Small intestine (tissue), 7 donors: ENCODE data around the gene TMEM240. TPM values are rescaled to one million over a fixed set of nuclear protein-coding genes. Genes with fewer than 3 reads are reported as not detected.
A peak's percentile ranks its signal among the peaks of the same experiment; 100 is the strongest.

Experiments used
- DNase-seq, 2 donors: peaks; one replicate each; pipeline versions ENCODE4 v3.0.0 to v3.0.0-alpha.2; 2013
- FAIRE-seq: peaks from 2 replicates; lab custom pipeline; 2012; peaks lifted over from hg19 to GRCh38; lab: Jason Lieb, UNC
- H3K27ac ChIP-seq, 3 donors: one replicate each; pipeline ENCODE4 v1.5.1; 2013; ENCODE audit warnings: low read length in 2 of 3, mild to moderate bottlenecking in 2 of 3, control low read depth in 1 of 3, inconsistent platforms in 1 of 3, low read depth in 1 of 3, moderate library complexity in 1 of 3
- H3K27me3 ChIP-seq, 3 donors: one replicate each; pipeline ENCODE4 v1.6.1; 2013; ENCODE audit warnings: low read length in 3 of 3, inconsistent platforms in 1 of 3; ENCODE audit not compliant: control insufficient read depth in 3 of 3, insufficient read depth in 3 of 3
- H3K36me3 ChIP-seq, 3 donors: one replicate each; pipeline ENCODE4 v1.6.1; 2013; ENCODE audit warnings: low read length in 3 of 3, inconsistent platforms in 1 of 3, low read depth in 1 of 3, mild to moderate bottlenecking in 1 of 3, moderate library complexity in 1 of 3; ENCODE audit not compliant: control insufficient read depth in 3 of 3, insufficient read depth in 2 of 3
- H3K4me1 ChIP-seq, 3 donors: one replicate each; pipeline ENCODE4 v1.6.1; 2013; ENCODE audit warnings: low read length in 2 of 3, inconsistent platforms in 1 of 3, low read depth in 1 of 3, mild to moderate bottlenecking in 1 of 3, moderate library complexity in 1 of 3; ENCODE audit not compliant: control insufficient read depth in 3 of 3, insufficient read depth in 2 of 3
- H3K4me3 ChIP-seq, 3 donors: one replicate each; pipeline ENCODE4 v1.5.1; 2013; ENCODE audit warnings: low read length in 3 of 3, control low read depth in 1 of 3, inconsistent platforms in 1 of 3, low read depth in 1 of 3, mild to moderate bottlenecking in 1 of 3, moderate library complexity in 1 of 3
- H3K9me3 ChIP-seq, 2 donors: one replicate each; pipeline ENCODE4 v1.6.1; 2013; ENCODE audit warnings: low read depth in 1 of 2, low read length in 1 of 2; ENCODE audit not compliant: control insufficient read depth in 2 of 2, insufficient read depth in 1 of 2
- WGBS, 3 donors: extraction: QIAGEN DNeasy Blood & Tissue Kit; methylation state at CpG; one replicate each; pipeline ENCODE4 v1.1.7; 2013; 5-methylcytosine and 5-hydroxymethylcytosine counted together
- polyA plus RNA-seq, 4 donors: library from polyadenylated mRNA; stranded (reverse) in 3 of 4; unstranded in 1 of 4; fragments of 200-250 nt in 3 of 4; fragments of 120-200 nt in 1 of 4; gene quantifications; one replicate each; pipeline versions ENCODE4 v1.2.1 to v1.2.3, GENCODE V29; 2013
- donor health status: healthy with polysubstance abuse.
- donor health status: control.
- donor health status: control.
- donor health status: Bipolar disorder and iron deficiency.
- donor health status: healthy.

Gene TMEM240
- polyA plus RNA-seq, 4 donors, result 1.6 to 3.7 (median 1.6) TPM; not detected in 1

- Histone ChIP-seq H3K9me3 (no peaks in the 10 kb centered on the region), H3K4me1 (peaks cover 0 to 16% (median 0%) of the 10 kb centered on the region in 3 donors), H3K4me3 (peak overlapping the region; percentile 9 to 46 (median 46)), H3K27ac (no peak overlapping the region), H3K27me3 (peaks cover 0 to 13% (median 0%) of the 10 kb centered on the region in 3 donors), H3K36me3 (peaks cover 4 to 40% (median 4%) of the 10 kb centered on the region in 3 donors)
- no peak for FAIRE-seq
- WGBS, 3 donors, result 15 to 30% (median 16%) methylated on average over 47 to 66 of the region's 66 CpGs
- DNase-seq, result peak in 1 of 2 donors; percentile 31
These were observed 924 bp downstream of the TMEM240 start for GRCh38 chr1:1539310-1540089.

GRCh38 chr1:1538989-1539309 lies 1.5 kb downstream of the TMEM240 start:
- no peaks in the 10 kb centered on the region for H3K9me3 ChIP-seq
- peaks cover 4 to 41% (median 4%) of the 10 kb centered on the region in 3 donors for H3K36me3 ChIP-seq
- FAIRE-seq (no peak), DNase-seq (no peak)
- no peak overlapping the region for H3K4me3 ChIP-seq
- no peak overlapping the region for H3K27ac ChIP-seq
- H3K4me1 ChIP-seq, result peaks cover 0 to 16% (median 0%) of the 10 kb centered on the region in 3 donors
- H3K27me3 ChIP-seq, result peaks cover 0 to 13% (median 0%) of the 10 kb centered on the region in 3 donors
- WGBS, 3 donors, result 84 to 91% (median 86%) methylated on average over 18 of the region's 18 CpGs

GRCh38 chr1:1538334-1538733 lies 2.1 kb downstream of the TMEM240 start:
- H3K36me3 ChIP-seq, result peaks cover 4 to 37% (median 4%) of the 10 kb centered on the region in 3 donors
- no peaks in the 10 kb centered on the region for H3K9me3 ChIP-seq
- FAIRE-seq (no peak), DNase-seq (no peak)
- H3K27ac ChIP-seq, result no peak overlapping the region
- no peak overlapping the region for H3K4me3 ChIP-seq
- 82 to 91% (median 85%) methylated on average over 23 of the region's 23 CpGs for WGBS, 3 donors
- H3K27me3 ChIP-seq, result peaks cover 0 to 13% (median 0%) of the 10 kb centered on the region in 3 donors
- peaks cover 0 to 10% (median 0%) of the 10 kb centered on the region in 3 donors for H3K4me1 ChIP-seq

- Histone ChIP-seq H3K27ac (no peak overlapping the region), H3K4me3 (no peak overlapping the region), H3K4me1 (peaks cover 0 to 5% (median 0%) of the 10 kb centered on the region in 3 donors), H3K9me3 (no peaks in the 10 kb centered on the region), H3K36me3 (peaks cover 1 to 34% (median 4%) of the 10 kb centered on the region in 3 donors), H3K27me3 (peaks cover 0 to 13% (median 0%) of the 10 kb centered on the region in 3 donors)
- DNase-seq (no peak), FAIRE-seq (no peak)
- WGBS, 3 donors, result 87 to 94% (median 90%) methylated on average over 32 of the region's 32 CpGs
These were observed 2.7 kb downstream of the TMEM240 start for GRCh38 chr1:1537626-1538250.

- DNase-seq (no peak), FAIRE-seq (no peak)
- peaks cover 0 to 13% (median 0%) of the 10 kb centered on the region in 3 donors for H3K27me3 ChIP-seq
- H3K4me1 ChIP-seq, result no peaks in the 10 kb centered on the region
- H3K27ac ChIP-seq, result no peak overlapping the region
- WGBS, 3 donors, result 82 to 91% (median 90%) methylated on average over 14 to 15 of the region's 15 CpGs
- H3K4me3 ChIP-seq, result no peak overlapping the region
- peaks cover 0 to 32% (median 4%) of the 10 kb centered on the region in 3 donors for H3K36me3 ChIP-seq
- H3K9me3 ChIP-seq, result peaks cover 0 to 2% of the 10 kb centered on the region in 2 donors
These were observed 3.4 kb downstream of the TMEM240 start for GRCh38 chr1:1536938-1537546.

GRCh38 chr1:1536019-1536937 lies 4.1 kb downstream of the TMEM240 start:
- Histone ChIP-seq H3K4me3 (no peak overlapping the region), H3K36me3 (peaks cover 0 to 27% (median 0%) of the 10 kb centered on the region in 3 donors), H3K27ac (no peak overlapping the region), H3K4me1 (no peaks in the 10 kb centered on the region), H3K9me3 (peaks cover 0 to 6% of the 10 kb centered on the region in 2 donors), H3K27me3 (peaks cover 0 to 13% (median 0%) of the 10 kb centered on the region in 3 donors)
- 66 to 85% (median 80%) methylated on average over 33 to 48 of the region's 48 CpGs for WGBS, 3 donors
- FAIRE-seq (no peak), DNase-seq (no peak)

GRCh38 chr1:1535201-1536018 lies 5.0 kb downstream of the TMEM240 start:
- no peak for DNase-seq
- no peak overlapping the region for H3K4me3 ChIP-seq
- WGBS, 3 donors, result 91 to 93% (median 93%) methylated on average over 58 to 66 of the region's 66 CpGs
- peaks cover 0 to 13% (median 0%) of the 10 kb centered on the region in 3 donors for H3K27me3 ChIP-seq
- H3K36me3 ChIP-seq, result peaks cover 0 to 25% (median 0%) of the 10 kb centered on the region in 3 donors
- H3K4me1 ChIP-seq, result no peaks in the 10 kb centered on the region
- no peak for FAIRE-seq
- peaks cover 0 to 9% of the 10 kb centered on the region in 2 donors for H3K9me3 ChIP-seq
- no peak overlapping the region for H3K27ac ChIP-seq
